ENCODE measurements around the gene STAG3. TPM values are rescaled to one million over a fixed set of nuclear protein-coding genes. Genes with fewer than 3 reads are reported as not detected.
"Not testable (repeated sequence)": the region's sequence is repeated elsewhere in the genome, so short reads cannot be mapped to it uniquely, and the experiment has no call there.

The STAG3 gene
- polyA plus RNA-seq, 6 donors from 2014 or later = 97.1 to 221 (median 129) TPM

DNA sequence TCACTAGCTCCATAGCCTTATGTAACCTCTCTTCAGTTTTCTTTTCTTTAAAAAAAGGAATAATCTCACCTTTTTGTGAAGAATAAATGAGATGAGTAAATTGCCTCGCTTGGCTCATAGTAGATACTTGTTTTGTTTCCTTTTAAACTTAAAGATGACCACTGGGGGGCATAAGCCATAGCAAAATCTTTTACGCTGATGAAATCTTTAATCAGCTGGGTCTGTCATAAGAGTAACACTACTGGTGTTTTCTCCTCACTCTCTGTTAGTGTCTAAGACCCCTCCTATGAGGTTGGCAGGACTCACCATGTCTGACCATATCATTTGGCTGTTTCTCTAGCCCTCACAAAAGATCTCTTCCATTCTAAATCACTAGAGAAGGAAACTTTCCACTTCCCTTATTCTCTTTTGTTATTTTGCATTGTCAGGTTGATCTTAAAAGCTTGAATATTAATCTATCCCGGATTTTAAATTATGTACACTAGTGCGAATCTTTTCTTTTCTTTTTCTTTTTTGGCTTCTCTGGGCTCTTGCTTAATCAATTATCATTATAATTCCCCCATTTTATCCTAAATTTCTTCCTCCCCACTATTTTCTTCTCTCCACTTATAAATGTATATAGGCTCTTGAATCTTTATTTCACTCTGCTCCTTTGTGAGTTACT, 12.5 kb downstream of the STAG3 start:
- Mint-ChIP-seq H3K27me3 (no peaks in the 10 kb centered on the region), H3K9me3 (no peaks in the 10 kb centered on the region), H3K4me1 (peaks cover 49 to 61% (median 52%) of the 10 kb centered on the region in 3 donors), H3K27ac (peak overlapping the region; percentile 14 to 98 (median 94)), H3K36me3 (no peaks in the 10 kb centered on the region), H3K4me3 (peak overlapping the region in 7 of 8 donors; percentile 4 to 77 (median 62))
- ATAC-seq (ENCODE audit: low read depth in 2 of 2) = peak; percentile 36 to 50
- peak; percentile 53 for DNase-seq

GRCh38 chr7:100191775-100192174, 14.1 kb downstream of the STAG3 start:
- DNase-seq (no peak), ATAC-seq (ENCODE audit: low read depth in 2 of 2) (peak; percentile 19 to 34)
- Mint-ChIP-seq H3K36me3 (no peaks in the 10 kb centered on the region), H3K27me3 (no peaks in the 10 kb centered on the region), H3K4me1 (peaks cover 56 to 76% (median 65%) of the 10 kb centered on the region in 3 donors), H3K27ac (peak overlapping the region; percentile 92 to 98 (median 97)), H3K4me3 (peak overlapping the region; percentile 17 to 84 (median 74)), H3K9me3 (peaks cover 0 to 4% (median 0%) of the 10 kb centered on the region in 7 donors)

DNA sequence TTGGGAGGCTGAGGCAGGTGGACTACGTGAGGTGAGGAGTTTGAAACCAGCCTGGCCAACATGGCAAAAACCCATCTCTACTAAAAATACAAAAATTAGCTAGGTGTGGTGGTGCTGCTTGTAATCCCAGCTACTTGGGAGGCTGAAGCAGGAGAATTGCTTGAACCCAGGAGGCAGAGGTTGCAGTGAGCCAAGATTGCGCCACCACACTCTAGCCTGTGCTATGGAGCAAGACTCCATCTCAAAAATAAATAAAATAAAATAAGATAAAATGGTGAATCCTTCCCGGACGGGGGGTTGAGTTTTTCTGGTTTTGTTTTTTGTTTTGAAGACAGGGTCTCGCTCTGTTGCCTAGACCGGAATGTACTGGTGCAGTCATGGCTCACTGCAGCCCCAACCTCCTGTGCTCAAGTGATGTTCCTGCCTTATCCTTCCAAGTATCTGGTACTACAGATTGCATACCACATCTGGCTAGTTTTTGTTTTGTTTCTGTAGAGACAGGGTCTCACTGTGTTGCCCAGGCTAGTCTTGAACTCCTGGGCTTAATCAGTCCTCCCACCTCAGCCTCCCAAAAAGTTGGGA, 14.7 kb downstream of the STAG3 start:
- ATAC-seq (ENCODE audit: low read depth in 2 of 2) (peak; percentile 83 to 87), DNase-seq (peak; percentile 62)
- not testable (repeated sequence) for H3K36me3 Mint-ChIP-seq, H3K27me3 Mint-ChIP-seq, H3K9me3 Mint-ChIP-seq
- Mint-ChIP-seq H3K4me3 (peak overlapping the region; percentile 17 to 84 (median 74)), H3K27ac (peak overlapping the region; percentile 92 to 98 (median 97)), H3K4me1 (peaks cover 59 to 79% (median 68%) of the 10 kb centered on the region in 3 donors)

GRCh38 chr7:100192969-100193368, 15.3 kb downstream of the STAG3 start:
- Mint-ChIP-seq H3K36me3 (no peaks in the 10 kb centered on the region), H3K4me3 (peak overlapping the region; percentile 17 to 84 (median 74))

GRCh38 chr7:100195222-100195621, 17.5 kb downstream of the STAG3 start:
- Mint-ChIP-seq H3K27ac (peak overlapping the region in 3 of 6 donors; percentile 75 to 94 (median 91)), H3K27me3 (no peaks in the 10 kb centered on the region), H3K4me1 (peaks cover 73 to 95% (median 84%) of the 10 kb centered on the region in 3 donors), H3K9me3 (peaks cover 0 to 4% (median 0%) of the 10 kb centered on the region in 7 donors), H3K36me3 (no peaks in the 10 kb centered on the region), H3K4me3 (peak overlapping the region in 6 of 8 donors; percentile 17 to 83 (median 46))
- ATAC-seq (ENCODE audit: low read depth in 2 of 2) (no peak), DNase-seq (no peak)

More at GRCh38 chr7:100192969-100193368, 15.3 kb downstream of the STAG3 start:
- DNase-seq (no peak), ATAC-seq (ENCODE audit: low read depth in 2 of 2) (no peak)
- no peaks in the 10 kb centered on the region for H3K27me3 Mint-ChIP-seq
- peaks cover 65 to 85% (median 74%) of the 10 kb centered on the region in 3 donors for H3K4me1 Mint-ChIP-seq
- H3K9me3 Mint-ChIP-seq = peaks cover 0 to 4% (median 0%) of the 10 kb centered on the region in 7 donors
- peak overlapping the region in 5 of 6 donors; percentile 92 to 98 (median 97) for H3K27ac Mint-ChIP-seq

DNA sequence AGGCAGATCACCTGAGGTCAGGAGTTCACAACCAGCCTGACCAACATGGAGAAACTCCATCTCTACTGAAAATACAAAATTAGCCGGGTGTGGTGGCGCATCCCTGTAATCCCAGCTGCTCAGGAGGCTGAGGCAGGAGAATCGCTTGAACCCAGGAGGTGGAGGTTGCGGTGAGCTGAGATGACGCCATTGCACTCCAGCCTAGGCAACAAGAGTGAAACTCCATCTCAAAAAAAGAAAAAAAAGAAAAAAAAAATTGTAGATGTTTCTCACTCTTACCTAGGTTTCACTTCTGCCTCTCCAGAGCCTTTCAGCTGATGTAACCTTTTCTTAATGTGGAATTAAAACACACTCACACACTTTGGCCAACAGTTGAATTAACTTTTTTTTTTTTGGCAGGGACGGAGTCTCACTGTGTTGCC, 18.2 kb downstream of the STAG3 start:
- not testable (repeated sequence) for H3K36me3 Mint-ChIP-seq, H3K9me3 Mint-ChIP-seq, H3K27me3 Mint-ChIP-seq
- Mint-ChIP-seq H3K4me1 (peaks cover 72 to 95% (median 84%) of the 10 kb centered on the region in 3 donors), H3K27ac (peak overlapping the region; percentile 75 to 96 (median 90)), H3K4me3 (peak overlapping the region; percentile 9 to 83 (median 60))
- DNase-seq (peak; percentile 57), ATAC-seq (ENCODE audit: low read depth in 2 of 2) (peak; percentile 51 to 55)

DNA sequence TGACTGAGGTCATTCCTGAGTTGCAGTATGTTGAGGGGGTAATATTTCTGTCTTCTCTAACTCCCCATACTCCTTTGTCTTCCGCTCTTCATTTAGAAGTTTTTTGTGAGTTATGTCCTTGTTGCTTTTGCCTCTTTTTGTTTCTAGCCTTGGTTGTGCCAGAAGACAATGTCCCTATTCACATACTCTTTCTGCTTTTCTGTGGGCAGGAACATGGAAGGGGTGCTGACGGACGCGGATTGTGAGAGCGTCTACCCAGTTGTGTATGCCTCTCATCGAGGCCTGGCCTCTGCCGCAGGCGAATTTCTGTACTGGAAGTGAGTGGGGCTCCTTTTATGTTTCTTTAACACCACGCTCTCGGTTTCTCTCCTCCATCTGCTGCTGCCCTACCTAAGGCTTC, 20.5 kb downstream of the STAG3 start:
- peaks cover 0 to 4% (median 0%) of the 10 kb centered on the region in 7 donors for H3K9me3 Mint-ChIP-seq

GRCh38 chr7:100200693-100201092, 23.0 kb downstream of the STAG3 start:
- H3K36me3 Mint-ChIP-seq = peaks cover 0 to 8% of the 10 kb centered on the region in 2 donors
- H3K4me1 Mint-ChIP-seq = peaks cover 61 to 76% (median 67%) of the 10 kb centered on the region in 3 donors
- peak overlapping the region in 4 of 8 donors; percentile 34 to 70 (median 64) for H3K4me3 Mint-ChIP-seq
- ATAC-seq (ENCODE audit: low read depth in 2 of 2) = no peak
- no peak for DNase-seq
- no peaks in the 10 kb centered on the region for H3K27me3 Mint-ChIP-seq
- H3K9me3 Mint-ChIP-seq = peaks cover 0 to 4% (median 0%) of the 10 kb centered on the region in 7 donors
- peak overlapping the region in 5 of 6 donors; percentile 61 to 97 (median 78) for H3K27ac Mint-ChIP-seq

More for the DNA sequence above, 20.5 kb downstream of the STAG3 start:
- Mint-ChIP-seq H3K4me1 (peaks cover 64 to 90% (median 75%) of the 10 kb centered on the region in 3 donors), H3K27me3 (no peaks in the 10 kb centered on the region), H3K36me3 (no peaks in the 10 kb centered on the region), H3K27ac (peak overlapping the region; percentile 57 to 96 (median 85)), H3K4me3 (peak overlapping the region in 4 of 8 donors; percentile 6 to 53 (median 38))
- no peak for ATAC-seq (ENCODE audit: low read depth in 2 of 2)
- DNase-seq = no peak

GRCh38 chr7:100204454-100204853, 26.7 kb downstream of the STAG3 start:
- Mint-ChIP-seq H3K36me3 (peaks cover 0 to 8% of the 10 kb centered on the region in 2 donors), H3K4me1 (peaks cover 50 to 58% (median 53%) of the 10 kb centered on the region in 3 donors), H3K9me3 (no peaks in the 10 kb centered on the region), H3K27me3 (no peaks in the 10 kb centered on the region), H3K4me3 (no peak overlapping the region), H3K27ac (peak overlapping the region in 1 of 6 donors; percentile 66)
- no peak for DNase-seq
- no peak for ATAC-seq (ENCODE audit: low read depth in 2 of 2)

- Mint-ChIP-seq H3K36me3 (peaks cover 0 to 15% of the 10 kb centered on the region in 2 donors), H3K9me3 (no peaks in the 10 kb centered on the region), H3K27ac (peak overlapping the region in 5 of 6 donors; percentile 47 to 95 (median 89)), H3K4me1 (peaks cover 55 to 62% (median 62%) of the 10 kb centered on the region in 3 donors), H3K4me3 (peak overlapping the region; percentile 21 to 76 (median 52)), H3K27me3 (no peaks in the 10 kb centered on the region)
- ATAC-seq (ENCODE audit: low read depth in 2 of 2) (no peak), DNase-seq (no peak)
These were observed 31.2 kb downstream of the STAG3 start for GRCh38 chr7:100208911-100209408.

- no peak for DNase-seq
- Mint-ChIP-seq H3K36me3 (peaks cover 0 to 10% of the 10 kb centered on the region in 2 donors), H3K27ac (peak overlapping the region in 5 of 6 donors; percentile 32 to 95 (median 89)), H3K27me3 (no peaks in the 10 kb centered on the region), H3K9me3 (no peaks in the 10 kb centered on the region), H3K4me1 (peaks cover 55 to 64% (median 62%) of the 10 kb centered on the region in 3 donors), H3K4me3 (peak overlapping the region in 7 of 8 donors; percentile 3 to 59 (median 31))
- ATAC-seq (ENCODE audit: low read depth in 2 of 2) = no peak
These were observed 31.8 kb downstream of the STAG3 start for GRCh38 chr7:100209493-100209892.

DNA sequence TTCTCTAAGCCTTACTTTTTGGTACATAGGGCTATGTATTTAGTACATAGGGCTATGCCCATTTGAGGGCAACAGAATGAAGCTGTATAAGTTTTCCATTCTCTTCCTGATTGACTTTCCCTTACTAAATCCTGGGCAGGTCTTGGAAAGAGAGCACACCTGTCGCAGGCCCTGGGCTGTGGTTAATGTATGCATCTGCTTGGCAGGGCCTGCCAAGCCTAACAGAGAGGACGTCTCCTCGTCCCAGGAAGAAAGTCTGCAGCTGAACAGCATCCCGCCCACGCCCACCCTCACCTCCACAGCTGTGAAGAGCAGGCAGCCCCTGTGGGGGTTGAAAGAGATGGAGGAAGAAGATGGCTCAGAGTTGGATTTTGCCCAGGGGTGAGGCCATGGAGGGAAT, 33.1 kb downstream of the STAG3 start:
- peak overlapping the region in 5 of 6 donors; percentile 75 to 98 (median 95) for H3K27ac Mint-ChIP-seq
- DNase-seq (no peak), ATAC-seq (ENCODE audit: low read depth in 2 of 2) (no peak)
- no peaks in the 10 kb centered on the region for H3K27me3 Mint-ChIP-seq
- H3K4me3 Mint-ChIP-seq = peak overlapping the region in 6 of 8 donors; percentile 20 to 95 (median 80)
- no peaks in the 10 kb centered on the region for H3K9me3 Mint-ChIP-seq
- peaks cover 0 to 8% of the 10 kb centered on the region in 2 donors for H3K36me3 Mint-ChIP-seq
- H3K4me1 Mint-ChIP-seq = peaks cover 62 to 77% (median 75%) of the 10 kb centered on the region in 3 donors

DNA sequence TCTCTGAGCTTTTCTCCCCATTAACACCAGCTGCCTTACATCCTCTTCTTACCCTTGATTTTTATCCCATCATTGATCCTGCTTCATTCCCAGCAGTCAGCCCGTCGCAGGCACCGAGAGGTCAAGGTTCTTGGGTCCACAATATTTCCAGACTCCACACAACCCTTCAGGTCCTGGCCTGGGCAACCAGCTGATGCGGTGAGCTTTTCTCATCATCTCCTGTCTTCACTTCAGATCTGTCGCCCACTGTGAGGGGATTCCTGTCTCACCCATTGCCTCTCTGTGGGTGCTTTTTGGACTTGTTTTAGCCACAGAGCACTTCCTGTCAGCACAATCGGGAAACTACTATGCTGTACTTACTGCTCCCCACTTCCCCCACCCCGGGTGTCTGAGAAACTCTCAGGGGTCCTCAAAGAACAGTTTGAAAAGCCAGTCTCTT, 33.6 kb downstream of the STAG3 start:
- peaks cover 62 to 82% (median 77%) of the 10 kb centered on the region in 3 donors for H3K4me1 Mint-ChIP-seq

More for the DNA sequence above, 33.6 kb downstream of the STAG3 start:
- Mint-ChIP-seq H3K27ac (peak overlapping the region; percentile 89 to 98 (median 96)), H3K36me3 (peaks cover 0 to 8% of the 10 kb centered on the region in 2 donors), H3K27me3 (no peaks in the 10 kb centered on the region), H3K4me3 (peak overlapping the region; percentile 69 to 95 (median 88)), H3K9me3 (no peaks in the 10 kb centered on the region)
- peak; percentile 97 to 98 for ATAC-seq (ENCODE audit: low read depth in 2 of 2)
- DNase-seq = peak; percentile 61

Data from naive B cell (primary cell).